GM18519 (cell line): ENCODE measurements around the gene ARID3C.

Source experiments
- ATAC-seq: cut with Tn5 transposase; IDR thresholded peaks from one replicate; pipeline ENCODE4 v1.9.1; 2021; ENCODE audit warnings: mild to moderate bottlenecking, moderate library complexity; ENCODE audit not compliant: unreplicated experiment, low FRiP score

The ARID3C gene, protein sequence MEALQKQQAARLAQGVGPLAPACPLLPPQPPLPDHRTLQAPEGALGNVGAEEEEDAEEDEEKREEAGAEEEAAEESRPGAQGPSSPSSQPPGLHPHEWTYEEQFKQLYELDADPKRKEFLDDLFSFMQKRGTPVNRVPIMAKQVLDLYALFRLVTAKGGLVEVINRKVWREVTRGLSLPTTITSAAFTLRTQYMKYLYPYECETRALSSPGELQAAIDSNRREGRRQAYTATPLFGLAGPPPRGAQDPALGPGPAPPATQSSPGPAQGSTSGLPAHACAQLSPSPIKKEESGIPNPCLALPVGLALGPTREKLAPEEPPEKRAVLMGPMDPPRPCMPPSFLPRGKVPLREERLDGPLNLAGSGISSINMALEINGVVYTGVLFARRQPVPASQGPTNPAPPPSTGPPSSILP

DNA sequence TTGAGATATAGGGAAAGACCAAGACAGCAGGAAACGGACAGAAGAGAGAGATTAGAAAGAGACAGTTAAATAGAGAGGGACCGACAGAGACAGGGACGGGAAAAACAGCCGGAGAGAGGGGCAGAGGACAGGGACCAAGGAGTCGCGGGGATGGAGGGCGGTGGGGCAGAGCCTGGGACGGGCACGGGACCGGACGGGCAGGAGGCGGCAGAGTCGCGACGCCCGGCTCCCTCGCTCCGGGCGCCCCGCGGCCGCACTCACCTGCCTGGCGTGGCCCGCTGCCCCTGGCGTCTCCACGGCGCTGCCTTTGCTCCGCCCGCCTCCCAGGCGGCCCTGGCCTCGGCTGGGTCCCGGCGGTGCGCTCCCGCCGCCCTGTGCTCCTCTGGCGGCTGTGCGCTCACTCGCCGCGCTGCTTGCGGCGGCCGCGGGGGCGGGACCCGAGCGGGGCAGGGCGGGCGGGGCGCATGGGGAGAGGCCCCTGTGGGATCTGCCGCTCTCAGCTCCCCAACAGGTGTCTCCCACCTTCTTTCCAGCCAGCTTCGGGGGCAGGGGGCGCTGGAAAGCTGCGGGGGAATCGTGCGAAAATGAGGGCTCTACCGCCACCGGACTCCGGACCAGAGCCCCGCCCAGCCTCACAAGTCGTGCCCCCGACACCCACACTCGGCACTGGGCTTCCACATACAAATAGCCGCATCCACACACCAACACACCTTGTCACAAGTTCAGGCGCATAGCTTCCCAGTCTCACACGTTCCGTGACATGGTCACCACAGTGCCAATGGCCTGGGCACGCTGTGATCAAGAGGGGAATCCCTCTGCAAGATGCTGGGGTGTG lies at the start of gene ARID3C:
ARID3C (minus strand) TSS at position 411 of the 835 bp plus-strand sequence. CDS start 1,052 bp downstream, outside the sequence.
- ATAC-seq: no peak

- ATAC-seq: no peak
Measured at GRCh38 chr9:34675869-34676268, 47.0 kb upstream of the ARID3C start.

- no peak for ATAC-seq
Measured at GRCh38 chr9:34675048-34675714, 46.3 kb upstream of the ARID3C start.

DNA sequence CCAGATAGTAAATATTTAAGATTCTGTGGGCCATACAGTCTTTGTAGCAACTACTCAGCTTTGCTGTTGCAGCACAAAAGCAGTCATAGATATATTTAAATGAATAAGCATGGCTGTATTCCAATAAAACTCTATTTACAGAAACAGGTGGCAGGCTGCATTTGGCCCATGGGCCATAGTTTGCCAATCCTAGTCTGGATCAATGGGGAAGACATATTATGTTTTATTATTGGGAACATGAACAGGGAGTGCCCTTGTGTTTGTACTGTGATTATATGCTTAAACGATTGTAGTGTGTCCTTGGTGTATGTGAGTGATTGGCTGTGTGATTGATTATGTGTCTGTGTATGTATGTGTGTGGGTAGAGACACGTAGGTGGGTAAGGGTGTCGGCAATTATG lies 45.6 kb upstream of the ARID3C start:
- ATAC-seq: no peak

DNA sequence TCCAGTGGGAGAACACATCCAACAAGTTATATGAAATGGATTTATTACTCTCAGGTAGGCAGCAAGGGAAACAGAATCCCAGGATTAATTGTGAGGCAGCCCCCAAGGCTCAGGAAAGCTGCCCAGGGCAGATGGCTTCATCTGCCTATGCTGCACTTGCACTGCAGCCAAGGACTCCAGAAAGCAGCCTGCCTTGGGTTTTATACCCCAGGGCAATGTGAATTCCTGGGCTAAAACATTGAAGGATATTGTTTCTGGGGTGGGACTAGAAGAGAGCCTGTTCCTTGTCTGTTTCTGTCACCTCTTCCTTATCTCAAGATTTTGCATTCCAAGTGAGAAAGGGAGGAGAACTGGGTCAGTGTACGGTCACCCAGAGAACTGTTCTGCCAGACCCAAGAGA lies 42.4 kb upstream of the ARID3C start:
- no peak for ATAC-seq

GRCh38 chr9:34669809-34670562 lies 41.1 kb upstream of the ARID3C start:
- ATAC-seq: no peak

GRCh38 chr9:34665381-34666250 lies 36.8 kb upstream of the ARID3C start:
- no peak for ATAC-seq

- no peak for ATAC-seq
Measured at GRCh38 chr9:34665067-34665380, 36.2 kb upstream of the ARID3C start.

GRCh38 chr9:34664281-34665066 lies 35.6 kb upstream of the ARID3C start:
- no peak for ATAC-seq

- ATAC-seq: no peak
Measured at GRCh38 chr9:34663303-34663605, 34.4 kb upstream of the ARID3C start.

GRCh38 chr9:34662526-34663302 lies 33.8 kb upstream of the ARID3C start, which contains the start of gene CCL27:
CCL27 (minus strand) TSS chr9:34662657; CDS start chr9:34662633, 24 bp downstream.
- no peak for ATAC-seq

DNA sequence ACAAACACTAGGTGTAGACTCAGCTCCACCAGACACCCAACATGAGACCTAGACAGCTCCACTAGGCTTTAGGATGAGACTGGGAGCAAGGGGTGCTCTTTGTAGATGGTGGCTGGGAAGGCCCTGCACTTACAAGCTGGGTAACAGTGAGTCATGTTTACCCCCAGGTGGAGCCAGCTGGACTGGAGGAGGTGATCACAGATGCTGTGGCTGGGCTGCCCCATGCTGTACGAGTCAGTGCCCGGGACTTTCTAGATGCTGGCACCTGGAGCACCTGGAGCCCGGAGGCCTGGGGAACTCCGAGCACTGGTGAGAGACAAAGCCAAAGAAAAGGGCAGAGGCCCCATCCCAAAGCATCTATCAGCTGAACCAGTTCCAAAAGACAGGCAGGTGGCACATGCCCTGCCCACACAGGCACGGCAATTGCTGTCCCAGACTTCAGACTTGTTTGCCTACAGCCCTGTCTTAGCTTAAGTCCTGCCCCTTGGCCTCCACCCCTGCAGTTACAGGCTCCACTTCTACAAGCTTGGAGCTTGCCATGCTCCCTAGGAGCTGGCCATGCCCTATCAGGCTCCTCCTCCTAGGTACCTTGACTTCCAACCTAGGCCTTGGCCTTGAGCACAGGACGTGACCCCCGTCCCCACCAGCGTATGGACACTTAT lies 30.9 kb upstream of the ARID3C start:
- no peak for ATAC-seq

GRCh38 chr9:34658461-34658860 lies 29.6 kb upstream of the ARID3C start:
- no peak for ATAC-seq

GRCh38 chr9:34656992-34657391 lies 28.1 kb upstream of the ARID3C start:
- ATAC-seq: no peak

DNA sequence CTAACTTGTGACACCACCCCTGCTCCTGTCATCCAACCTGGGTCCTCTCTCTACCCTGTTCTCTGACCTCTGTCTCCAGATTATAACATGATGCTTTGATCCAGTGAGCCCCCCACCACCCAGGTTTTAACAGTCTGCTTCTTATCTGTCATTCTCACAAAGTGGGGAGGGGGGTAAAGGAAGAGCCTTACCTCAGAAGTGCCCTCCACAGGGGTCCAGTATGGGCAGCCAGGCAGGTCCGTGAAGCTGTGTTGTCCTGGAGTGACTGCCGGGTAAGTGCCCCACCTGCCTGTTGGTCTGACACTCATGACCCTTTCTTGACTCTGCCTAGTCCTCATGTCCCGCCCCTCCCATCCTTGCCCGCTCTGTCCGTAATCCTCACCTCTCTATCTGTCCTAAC lies 26.5 kb upstream of the ARID3C start:
- ATAC-seq: no peak

DNA sequence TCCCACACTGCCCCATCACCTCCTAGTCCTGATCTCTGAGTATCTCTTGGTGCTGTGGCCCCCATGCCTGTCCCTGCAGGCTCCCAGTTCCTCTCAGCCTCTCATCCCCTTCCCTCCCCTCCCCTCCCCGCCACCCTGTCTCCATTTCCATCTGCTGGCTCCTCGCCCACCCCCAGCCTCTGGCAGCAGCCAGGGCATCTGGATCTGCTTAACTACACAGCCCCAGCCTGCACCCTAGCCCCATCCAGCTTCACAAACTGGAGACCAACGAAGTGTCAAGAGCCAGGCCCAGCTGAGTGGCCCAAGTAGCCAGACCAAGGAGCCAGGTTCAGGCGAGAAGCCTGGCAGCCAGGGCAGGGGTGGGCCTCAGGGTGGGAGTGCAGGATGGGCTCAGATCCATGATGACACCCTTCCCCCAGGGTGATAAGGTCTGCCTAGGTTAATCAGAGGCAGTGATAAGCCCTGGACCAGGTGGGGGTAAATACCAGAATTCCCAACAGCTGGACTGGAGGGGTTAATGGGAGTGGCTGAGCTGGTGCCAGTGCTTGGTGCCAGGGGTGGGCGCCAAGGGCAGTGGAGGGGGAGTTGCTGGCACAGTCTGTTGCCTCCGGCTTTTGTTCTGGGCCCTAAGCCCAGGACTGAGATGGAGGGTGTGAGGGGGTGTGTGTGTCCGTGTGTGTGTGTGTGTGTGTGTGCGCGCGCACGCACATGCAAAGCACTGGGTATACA lies 25.6 kb upstream of the ARID3C start:
- no peak for ATAC-seq
